ENCODE data around the gene TRAPPC6A. TPM values are rescaled to one million over a fixed set of nuclear protein-coding genes. Genes with fewer than 3 reads are reported as not detected.

The TRAPPC6A gene
- total and polyA plus RNA-seq, 2 of the 13 experiments (the other 11 are each of a cell fraction or from before 2014, with no cell fraction given) = 6.5 to 21.0 TPM

DNA sequence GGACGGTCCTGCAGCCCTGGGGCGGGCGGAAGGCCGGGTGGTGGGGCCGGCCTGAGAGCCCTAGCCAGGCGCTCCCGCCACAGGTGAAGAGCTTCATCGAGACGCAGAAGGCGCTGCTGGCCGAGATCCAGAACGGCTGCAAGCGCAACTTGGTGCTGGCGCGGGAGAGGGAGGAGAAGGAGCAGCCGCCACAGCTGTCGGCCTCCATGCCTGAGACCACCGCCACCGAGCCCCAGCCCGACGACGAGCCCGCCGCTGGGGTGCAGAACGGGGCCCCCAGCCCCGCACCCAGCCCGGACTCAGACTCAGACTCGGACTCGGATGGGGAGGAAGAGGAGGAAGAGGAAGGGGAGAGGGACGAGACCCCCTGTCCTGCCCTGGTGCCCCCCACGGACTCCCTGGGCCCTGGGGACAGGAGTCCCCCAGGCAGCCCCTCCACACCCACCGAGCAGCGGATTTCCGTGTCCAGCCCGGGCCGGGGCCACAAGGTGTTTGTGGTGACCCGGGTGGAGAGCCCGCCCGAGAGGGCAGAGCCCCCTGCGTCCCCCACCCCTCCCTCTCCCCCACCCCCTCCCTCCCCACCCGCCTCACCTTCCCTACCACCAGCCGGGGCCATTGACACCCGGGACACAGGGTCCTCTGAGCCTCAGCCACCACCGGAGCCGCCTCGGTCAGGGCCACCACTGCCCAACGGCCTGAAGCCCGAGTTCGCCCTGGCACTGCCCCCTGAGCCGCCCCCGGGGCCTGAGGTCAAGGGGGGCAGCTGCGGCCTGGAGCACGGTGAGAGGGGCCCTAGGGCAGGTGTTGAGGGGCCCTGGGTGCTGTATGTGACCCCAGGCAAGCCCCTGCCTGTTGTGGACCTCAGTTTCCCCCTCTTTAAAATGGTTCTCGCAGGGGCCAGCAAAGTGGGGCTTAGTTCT lies 32.5 kb downstream of the TRAPPC6A start:
- Histone ChIP-seq H3K27ac (ENCODE audit: extremely low read length, insufficient read depth, low read length) (no peak overlapping the region), H2AFZ (ENCODE audit: low read length) (no peak overlapping the region), H4K20me1 (ENCODE audit: insufficient read depth, low read length) (no peaks in the 10 kb centered on the region), H3K4me1 (ENCODE audit: insufficient read depth, low read length) (peaks cover 3% of the 10 kb centered on the region), H3K9me3 (ENCODE audit: low read length) (no peaks in the 10 kb centered on the region), H3K4me3 (replicated peaks in 1 of 3; ENCODE audit: insufficient read depth in 1 of 3, low read depth in 2 of 3, low read length in 3 of 3) (no peak overlapping the region), H3K36me3 (replicated peaks in 1 of 2; ENCODE audit: control insufficient read depth in 1 of 2, insufficient read depth in 2 of 2, low read length in 2 of 2) (peaks cover 9 to 10% of the 10 kb centered on the region in 2 experiments; a peak in 3 of 5 replicates), H3K79me2 (ENCODE audit: insufficient read depth, low read length) (no peaks in the 10 kb centered on the region), H3K4me2 (ENCODE audit: low read depth, low read length) (no peak overlapping the region), H3K27me3 (ENCODE audit: control insufficient read depth in 1 of 2, insufficient read depth in 2 of 2, low read length in 2 of 2) (no peaks in the 10 kb centered on the region), H3K9ac (ENCODE audit: insufficient read depth, low read depth, low read length) (no peak overlapping the region)
- FAIRE-seq = no peak
- intact Hi-C loops (cut with micrococcal nuclease; ENCODE audit: unreplicated experiment) = no loop called here
- no peak for DNase-seq (ENCODE audit: low spot score)
- TF ChIP-seq, protein P1, sequence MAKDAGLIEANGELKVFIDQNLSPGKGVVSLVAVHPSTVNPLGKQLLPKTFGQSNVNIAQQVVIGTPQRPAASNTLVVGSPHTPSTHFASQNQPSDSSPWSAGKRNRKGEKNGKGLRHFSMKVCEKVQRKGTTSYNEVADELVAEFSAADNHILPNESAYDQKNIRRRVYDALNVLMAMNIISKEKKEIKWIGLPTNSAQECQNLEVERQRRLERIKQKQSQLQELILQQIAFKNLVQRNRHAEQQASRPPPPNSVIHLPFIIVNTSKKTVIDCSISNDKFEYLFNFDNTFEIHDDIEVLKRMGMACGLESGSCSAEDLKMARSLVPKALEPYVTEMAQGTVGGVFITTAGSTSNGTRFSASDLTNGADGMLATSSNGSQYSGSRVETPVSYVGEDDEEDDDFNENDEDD (CRISPR knock-in tag; IDR thresholded peaks at IDR 0.05; ENCODE audit: borderline replicate concordance) = no peak
- peak; percentile 77; the same call in 1 of the 2 replicates for TF ChIP-seq PCBP1 (IDR thresholded peaks at IDR 0.05; ENCODE audit: borderline replicate concordance, low read depth, low read length)
- TF ChIP-seq, protein P2, sequence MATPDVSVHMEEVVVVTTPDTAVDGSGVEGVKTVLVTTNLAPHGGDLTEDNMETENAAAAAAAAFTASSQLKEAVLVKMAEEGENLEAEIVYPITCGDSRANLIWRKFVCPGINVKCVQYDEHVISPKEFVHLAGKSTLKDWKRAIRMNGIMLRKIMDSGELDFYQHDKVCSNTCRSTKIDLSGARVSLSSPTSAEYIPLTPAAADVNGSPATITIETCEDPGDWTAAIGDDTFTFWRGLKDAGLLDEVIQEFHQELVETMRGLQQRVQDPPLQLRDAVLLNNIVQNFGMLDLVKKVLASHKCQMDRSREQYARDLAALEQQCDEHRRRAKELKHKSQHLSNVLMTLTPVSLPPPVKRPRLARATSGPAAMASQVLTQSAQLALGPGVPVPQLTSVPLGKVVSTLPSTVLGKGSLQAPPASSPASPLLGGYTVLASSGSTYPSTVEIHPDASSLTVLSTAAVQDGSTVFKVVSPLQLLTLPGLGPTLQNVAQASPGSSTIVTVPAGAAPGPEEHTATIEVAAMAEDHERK (CRISPR knock-in tag; IDR thresholded peaks at IDR 0.05; ENCODE audit: low read depth) = no peak
- TF ChIP-seq FOXK2 (IDR thresholded peaks at IDR 0.05) = no peak
- TF ChIP-seq MEIS2 (CRISPR knock-in tag; IDR thresholded peaks at IDR 0.05) = no peak
- TF ChIP-seq TBL1XR1 (IDR thresholded peaks at IDR 0.05; ENCODE audit: borderline replicate concordance, low read length, partially characterized antibody) = no peak
- peak; percentile 86 for TF ChIP-seq HNRNPK (IDR thresholded peaks at IDR 0.05; ENCODE audit: low read depth, low read length, poor library complexity, severe bottlenecking)
- no peak for TF ChIP-seq ZNF547 (CRISPR knock-in tag; IDR thresholded peaks at IDR 0.05)
- no peak for ATAC-seq
- BruUV-seq (replicated peaks) = no TSS peak
- CTCF ChIA-PET (ENCODE audit: low intra/inter-chr PET ratio, low total read pairs) = no interaction called here
- POLR2A ChIA-PET = no interaction called here
- WGBS (ENCODE audit: low lambda C conversion rate) = 97% methylated on average over 23 of the region's 54 CpGs
- in situ Hi-C loops (cut with HindIII; ENCODE audit: extremely low pct_ligation_motif_present, low pct_unique_long_range_greater_than_20kb) = no loop called here

Data from HepG2 (cell line).